Measurements from ENCODE around the gene DIAPH2. TPM values are rescaled to one million over a fixed set of nuclear protein-coding genes. Genes with fewer than 3 reads are reported as not detected.

DIAPH2 gene
- total and polyA plus RNA-seq, 2 of the 13 experiments (the other 11 are each of a cell fraction or from before 2014, with no cell fraction given) = 2.1 to 8.5 TPM

DNA sequence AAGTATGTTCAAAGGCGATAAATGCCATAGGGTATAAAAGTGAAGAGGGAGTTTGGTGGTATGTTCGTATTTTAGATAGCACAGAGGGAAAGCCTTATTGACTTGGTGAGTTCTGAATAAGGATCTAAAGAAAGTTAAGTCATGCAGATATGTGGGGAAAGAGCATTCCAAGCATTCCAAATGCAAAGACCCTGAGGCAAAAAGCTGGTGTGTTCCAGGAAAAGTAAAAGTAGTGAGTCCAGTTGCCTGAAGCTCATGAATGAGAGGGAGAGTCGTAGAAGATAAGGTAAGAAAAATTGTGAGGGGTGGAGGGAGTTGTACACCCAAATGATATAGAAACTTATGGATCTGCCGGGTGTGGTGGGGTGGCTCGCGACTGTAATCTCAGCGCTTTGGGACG lies 625.7 kb downstream of the DIAPH2 start:
- no peak for FAIRE-seq
- H3K36me3 ChIP-seq (replicated peaks in 1 of 2; ENCODE audit: control insufficient read depth in 1 of 2, insufficient read depth in 2 of 2, low read length in 2 of 2) = no peaks in the 10 kb centered on the region
- in situ Hi-C loops (cut with HindIII; ENCODE audit: extremely low pct_ligation_motif_present, low pct_unique_long_range_greater_than_20kb) = no loop called here
- ATAC-seq = no peak
- WGBS (ENCODE audit: low lambda C conversion rate) = 95% methylated on average over 5 of the region's 8 CpGs
- H3K4me1 ChIP-seq (ENCODE audit: insufficient read depth, low read length) = no peaks in the 10 kb centered on the region
- ChIA-PET POLR2A (no interaction called here), CTCF (ENCODE audit: low intra/inter-chr PET ratio, low total read pairs) (no interaction called here)
- no peak overlapping the region for H3K4me3 ChIP-seq (replicated peaks in 1 of 3; ENCODE audit: insufficient read depth in 1 of 3, low read depth in 2 of 3, low read length in 3 of 3)
- no peaks in the 10 kb centered on the region for H3K79me2 ChIP-seq (ENCODE audit: insufficient read depth, low read length)
- BruUV-seq (replicated peaks) = no TSS peak
- no peak overlapping the region for H2AFZ ChIP-seq (ENCODE audit: low read length)
- no peaks in the 10 kb centered on the region for H4K20me1 ChIP-seq (ENCODE audit: insufficient read depth, low read length)
- intact Hi-C loops (cut with micrococcal nuclease; ENCODE audit: unreplicated experiment) = no loop called here
- H3K9me3 ChIP-seq (ENCODE audit: low read length) = no peaks in the 10 kb centered on the region
- H3K27ac ChIP-seq (ENCODE audit: extremely low read length, insufficient read depth, low read length) = no peak overlapping the region
- no peak overlapping the region for H3K4me2 ChIP-seq (ENCODE audit: low read depth, low read length)
- no peaks in the 10 kb centered on the region for H3K27me3 ChIP-seq (ENCODE audit: control insufficient read depth in 1 of 2, insufficient read depth in 2 of 2, low read length in 2 of 2)
- no peak overlapping the region for H3K9ac ChIP-seq (ENCODE audit: insufficient read depth, low read depth, low read length)
- DNase-seq (ENCODE audit: low spot score) = no peak
- TF ChIP-seq RNF2 (conservative IDR thresholded peaks at IDR 0.05; ENCODE audit: low read depth) = no peak
- TF ChIP-seq KAT7 (CRISPR knock-in tag; IDR thresholded peaks at IDR 0.05; ENCODE audit: borderline replicate concordance) = no peak
- TF ChIP-seq ATF7 (IDR thresholded peaks at IDR 0.05) = no peak
- no peak for TF ChIP-seq ATF7 (CRISPR knock-in tag; IDR thresholded peaks at IDR 0.05)
- no peak for TF ChIP-seq LCORL (IDR thresholded peaks at IDR 0.05)
- no peak for TF ChIP-seq LCORL (CRISPR knock-in tag; IDR thresholded peaks at IDR 0.05)
- TF ChIP-seq, protein P1, sequence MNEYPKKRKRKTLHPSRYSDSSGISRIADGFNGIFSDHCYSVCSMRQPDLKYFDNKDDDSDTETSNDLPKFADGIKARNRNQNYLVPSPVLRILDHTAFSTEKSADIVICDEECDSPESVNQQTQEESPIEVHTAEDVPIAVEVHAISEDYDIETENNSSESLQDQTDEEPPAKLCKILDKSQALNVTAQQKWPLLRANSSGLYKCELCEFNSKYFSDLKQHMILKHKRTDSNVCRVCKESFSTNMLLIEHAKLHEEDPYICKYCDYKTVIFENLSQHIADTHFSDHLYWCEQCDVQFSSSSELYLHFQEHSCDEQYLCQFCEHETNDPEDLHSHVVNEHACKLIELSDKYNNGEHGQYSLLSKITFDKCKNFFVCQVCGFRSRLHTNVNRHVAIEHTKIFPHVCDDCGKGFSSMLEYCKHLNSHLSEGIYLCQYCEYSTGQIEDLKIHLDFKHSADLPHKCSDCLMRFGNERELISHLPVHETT (CRISPR knock-in tag; conservative IDR thresholded peaks at IDR 0.05) = no peak
- TF ChIP-seq ZNF589 (CRISPR knock-in tag; conservative IDR thresholded peaks at IDR 0.05) = no peak
- TF ChIP-seq NKX3-1 (CRISPR knock-in tag; IDR thresholded peaks at IDR 0.05) = no peak
- TF ChIP-seq, protein P2, sequence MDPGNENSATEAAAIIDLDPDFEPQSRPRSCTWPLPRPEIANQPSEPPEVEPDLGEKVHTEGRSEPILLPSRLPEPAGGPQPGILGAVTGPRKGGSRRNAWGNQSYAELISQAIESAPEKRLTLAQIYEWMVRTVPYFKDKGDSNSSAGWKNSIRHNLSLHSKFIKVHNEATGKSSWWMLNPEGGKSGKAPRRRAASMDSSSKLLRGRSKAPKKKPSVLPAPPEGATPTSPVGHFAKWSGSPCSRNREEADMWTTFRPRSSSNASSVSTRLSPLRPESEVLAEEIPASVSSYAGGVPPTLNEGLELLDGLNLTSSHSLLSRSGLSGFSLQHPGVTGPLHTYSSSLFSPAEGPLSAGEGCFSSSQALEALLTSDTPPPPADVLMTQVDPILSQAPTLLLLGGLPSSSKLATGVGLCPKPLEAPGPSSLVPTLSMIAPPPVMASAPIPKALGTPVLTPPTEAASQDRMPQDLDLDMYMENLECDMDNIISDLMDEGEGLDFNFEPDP (CRISPR knock-in tag; conservative IDR thresholded peaks at IDR 0.05) = no peak
- TF ChIP-seq SOX13 (IDR thresholded peaks at IDR 0.05) = no peak
- TF ChIP-seq SOX13 (CRISPR knock-in tag; conservative IDR thresholded peaks at IDR 0.05 in 1 of 2, IDR thresholded peaks at IDR 0.05 in 1 of 2) = no peak
- TF ChIP-seq IKZF1 (IDR thresholded peaks at IDR 0.05) = no peak
- TF ChIP-seq, protein P3, sequence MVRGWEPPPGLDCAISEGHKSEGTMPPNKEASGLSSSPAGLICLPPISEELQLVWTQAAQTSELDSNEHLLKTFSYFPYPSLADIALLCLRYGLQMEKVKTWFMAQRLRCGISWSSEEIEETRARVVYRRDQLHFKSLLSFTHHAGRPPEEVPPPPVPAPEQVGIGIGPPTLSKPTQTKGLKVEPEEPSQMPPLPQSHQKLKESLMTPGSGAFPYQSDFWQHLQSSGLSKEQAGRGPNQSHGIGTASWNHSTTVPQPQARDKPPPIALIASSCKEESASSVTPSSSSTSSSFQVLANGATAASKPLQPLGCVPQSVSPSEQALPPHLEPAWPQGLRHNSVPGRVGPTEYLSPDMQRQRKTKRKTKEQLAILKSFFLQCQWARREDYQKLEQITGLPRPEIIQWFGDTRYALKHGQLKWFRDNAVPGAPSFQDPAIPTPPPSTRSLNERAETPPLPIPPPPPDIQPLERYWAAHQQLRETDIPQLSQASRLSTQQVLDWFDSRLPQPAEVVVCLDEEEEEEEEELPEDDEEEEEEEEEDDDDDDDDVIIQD (CRISPR knock-in tag; IDR thresholded peaks at IDR 0.05; ENCODE audit: low read depth) = no peak
- no peak for TF ChIP-seq ZNF143 (CRISPR knock-in tag; IDR thresholded peaks at IDR 0.05)
- TF ChIP-seq ZBTB20 (CRISPR knock-in tag; IDR thresholded peaks at IDR 0.05; ENCODE audit: borderline replicate concordance, low read depth) = no peak
- TF ChIP-seq, protein P4, sequence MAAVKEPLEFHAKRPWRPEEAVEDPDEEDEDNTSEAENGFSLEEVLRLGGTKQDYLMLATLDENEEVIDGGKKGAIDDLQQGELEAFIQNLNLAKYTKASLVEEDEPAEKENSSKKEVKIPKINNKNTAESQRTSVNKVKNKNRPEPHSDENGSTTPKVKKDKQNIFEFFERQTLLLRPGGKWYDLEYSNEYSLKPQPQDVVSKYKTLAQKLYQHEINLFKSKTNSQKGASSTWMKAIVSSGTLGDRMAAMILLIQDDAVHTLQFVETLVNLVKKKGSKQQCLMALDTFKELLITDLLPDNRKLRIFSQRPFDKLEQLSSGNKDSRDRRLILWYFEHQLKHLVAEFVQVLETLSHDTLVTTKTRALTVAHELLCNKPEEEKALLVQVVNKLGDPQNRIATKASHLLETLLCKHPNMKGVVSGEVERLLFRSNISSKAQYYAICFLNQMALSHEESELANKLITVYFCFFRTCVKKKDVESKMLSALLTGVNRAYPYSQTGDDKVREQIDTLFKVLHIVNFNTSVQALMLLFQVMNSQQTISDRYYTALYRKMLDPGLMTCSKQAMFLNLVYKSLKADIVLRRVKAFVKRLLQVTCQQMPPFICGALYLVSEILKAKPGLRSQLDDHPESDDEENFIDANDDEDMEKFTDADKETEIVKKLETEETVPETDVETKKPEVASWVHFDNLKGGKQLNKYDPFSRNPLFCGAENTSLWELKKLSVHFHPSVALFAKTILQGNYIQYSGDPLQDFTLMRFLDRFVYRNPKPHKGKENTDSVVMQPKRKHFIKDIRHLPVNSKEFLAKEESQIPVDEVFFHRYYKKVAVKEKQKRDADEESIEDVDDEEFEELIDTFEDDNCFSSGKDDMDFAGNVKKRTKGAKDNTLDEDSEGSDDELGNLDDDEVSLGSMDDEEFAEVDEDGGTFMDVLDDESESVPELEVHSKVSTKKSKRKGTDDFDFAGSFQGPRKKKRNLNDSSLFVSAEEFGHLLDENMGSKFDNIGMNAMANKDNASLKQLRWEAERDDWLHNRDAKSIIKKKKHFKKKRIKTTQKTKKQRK (IDR thresholded peaks at IDR 0.05; ENCODE audit: low read length) = no peak
- no peak for TF ChIP-seq KDM5B (CRISPR knock-in tag; IDR thresholded peaks at IDR 0.05; ENCODE audit: borderline replicate concordance)
- TF ChIP-seq, protein P5, sequence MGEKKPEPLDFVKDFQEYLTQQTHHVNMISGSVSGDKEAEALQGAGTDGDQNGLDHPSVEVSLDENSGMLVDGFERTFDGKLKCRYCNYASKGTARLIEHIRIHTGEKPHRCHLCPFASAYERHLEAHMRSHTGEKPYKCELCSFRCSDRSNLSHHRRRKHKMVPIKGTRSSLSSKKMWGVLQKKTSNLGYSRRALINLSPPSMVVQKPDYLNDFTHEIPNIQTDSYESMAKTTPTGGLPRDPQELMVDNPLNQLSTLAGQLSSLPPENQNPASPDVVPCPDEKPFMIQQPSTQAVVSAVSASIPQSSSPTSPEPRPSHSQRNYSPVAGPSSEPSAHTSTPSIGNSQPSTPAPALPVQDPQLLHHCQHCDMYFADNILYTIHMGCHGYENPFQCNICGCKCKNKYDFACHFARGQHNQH (CRISPR knock-in tag; IDR thresholded peaks at IDR 0.05) = no peak
- no peak for TF ChIP-seq NBN (conservative IDR thresholded peaks at IDR 0.05)

Data from HepG2 (cell line).